ENCODE results near the gene AKR1D1.
"Not testable (repeated sequence)": the region's sequence is repeated elsewhere in the genome, so short reads cannot be mapped to it uniquely, and the experiment has no call there.

Gene AKR1D1

DNA sequence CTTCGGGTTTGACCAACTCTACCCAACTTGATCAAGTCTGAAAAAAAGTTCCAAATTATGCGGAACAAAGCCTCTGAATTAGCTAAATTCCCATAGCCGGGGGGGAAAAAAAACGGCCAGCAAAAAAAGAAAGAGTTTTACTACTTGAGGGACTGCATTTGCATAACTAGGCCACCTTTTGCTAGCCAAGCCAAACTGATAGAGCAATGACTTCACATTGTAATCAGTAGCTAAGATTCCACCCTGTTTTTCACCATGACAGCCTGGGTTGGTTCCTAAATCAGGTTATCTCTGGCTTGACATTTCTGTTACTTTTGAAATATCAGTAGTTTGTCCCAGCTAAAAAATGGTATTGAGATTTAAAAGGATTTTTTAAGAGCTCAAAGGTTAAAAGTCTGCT lies 43.0 kb upstream of the AKR1D1 start:
- H3K4me3 ChIP-seq (ENCODE audit: low read length), result no peak overlapping the region
- TF ChIP-seq, protein P1, sequence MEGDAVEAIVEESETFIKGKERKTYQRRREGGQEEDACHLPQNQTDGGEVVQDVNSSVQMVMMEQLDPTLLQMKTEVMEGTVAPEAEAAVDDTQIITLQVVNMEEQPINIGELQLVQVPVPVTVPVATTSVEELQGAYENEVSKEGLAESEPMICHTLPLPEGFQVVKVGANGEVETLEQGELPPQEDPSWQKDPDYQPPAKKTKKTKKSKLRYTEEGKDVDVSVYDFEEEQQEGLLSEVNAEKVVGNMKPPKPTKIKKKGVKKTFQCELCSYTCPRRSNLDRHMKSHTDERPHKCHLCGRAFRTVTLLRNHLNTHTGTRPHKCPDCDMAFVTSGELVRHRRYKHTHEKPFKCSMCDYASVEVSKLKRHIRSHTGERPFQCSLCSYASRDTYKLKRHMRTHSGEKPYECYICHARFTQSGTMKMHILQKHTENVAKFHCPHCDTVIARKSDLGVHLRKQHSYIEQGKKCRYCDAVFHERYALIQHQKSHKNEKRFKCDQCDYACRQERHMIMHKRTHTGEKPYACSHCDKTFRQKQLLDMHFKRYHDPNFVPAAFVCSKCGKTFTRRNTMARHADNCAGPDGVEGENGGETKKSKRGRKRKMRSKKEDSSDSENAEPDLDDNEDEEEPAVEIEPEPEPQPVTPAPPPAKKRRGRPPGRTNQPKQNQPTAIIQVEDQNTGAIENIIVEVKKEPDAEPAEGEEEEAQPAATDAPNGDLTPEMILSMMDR (conservative IDR thresholded peaks at IDR 0.05; ENCODE audit: low read length), result no peak
- no peak for DNase-seq (ENCODE audit: low read depth)

DNA sequence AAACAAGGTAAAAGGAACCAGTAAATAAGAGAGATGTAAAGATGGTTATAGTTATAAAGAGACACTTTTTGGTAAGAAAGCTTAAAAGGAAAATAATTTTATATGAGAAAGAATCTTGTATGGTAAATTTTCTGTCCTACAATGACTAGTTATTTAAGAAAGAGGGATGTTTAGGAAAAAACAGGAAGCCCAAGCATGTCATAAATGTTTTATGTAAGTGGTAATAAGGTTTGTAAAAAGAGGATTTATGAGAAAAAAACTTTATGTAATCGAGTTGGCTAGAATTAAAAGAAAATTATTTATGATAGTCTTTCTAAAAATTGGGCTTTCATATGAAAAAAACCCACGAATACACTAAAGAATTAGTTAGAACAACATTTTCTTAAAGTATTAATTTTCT lies 40.1 kb upstream of the AKR1D1 start:
- TF ChIP-seq, protein P1 (conservative IDR thresholded peaks at IDR 0.05; ENCODE audit: low read length), result no peak
- DNase-seq (ENCODE audit: low read depth), result no peak
- no peak overlapping the region for H3K4me3 ChIP-seq (ENCODE audit: low read length)

DNA sequence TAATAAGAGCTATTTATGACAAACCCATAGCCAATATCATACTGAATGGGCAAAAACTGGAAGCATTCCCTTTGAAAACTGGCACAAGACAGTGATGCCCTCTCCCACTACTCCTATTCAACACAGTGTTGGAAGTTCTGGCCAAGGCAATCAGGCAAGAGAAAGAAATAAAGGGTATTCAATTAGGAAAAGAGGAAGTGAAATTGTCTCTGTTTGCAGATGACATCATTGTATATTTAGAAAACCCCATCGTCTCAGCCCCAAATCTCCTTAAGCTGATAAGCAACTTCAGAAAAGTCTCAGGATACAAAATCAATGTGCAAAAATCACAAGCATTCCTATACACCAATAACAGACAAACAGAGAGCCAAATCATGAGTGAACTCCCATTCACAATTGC lies 36.2 kb upstream of the AKR1D1 start:
- DNase-seq (ENCODE audit: low read depth); H3K4me3 ChIP-seq (ENCODE audit: low read length): not testable (repeated sequence)

DNA sequence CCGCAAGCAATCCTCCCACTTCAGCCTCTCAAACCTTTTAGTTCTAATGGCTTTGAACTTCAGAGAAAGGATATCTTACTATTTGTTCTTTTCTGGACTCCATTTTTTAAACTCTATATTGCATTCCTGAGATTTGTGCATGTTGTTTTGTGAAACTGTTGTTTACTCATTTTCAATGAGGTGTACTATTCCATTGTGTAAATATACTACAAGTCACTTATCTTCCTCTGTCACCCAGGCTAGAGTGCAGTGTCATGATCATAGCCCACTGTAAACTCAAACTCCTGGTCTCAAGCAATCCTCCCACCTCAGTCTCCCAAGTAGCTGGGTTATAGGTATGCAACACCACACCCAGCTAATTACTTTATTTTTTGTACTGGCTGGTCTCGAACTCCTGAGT lies 31.4 kb upstream of the AKR1D1 start:
- TF ChIP-seq, protein P1 (conservative IDR thresholded peaks at IDR 0.05; ENCODE audit: low read length), result no peak
- no peak for DNase-seq (ENCODE audit: low read depth)
- no peak overlapping the region for H3K4me3 ChIP-seq (ENCODE audit: low read length)

DNA sequence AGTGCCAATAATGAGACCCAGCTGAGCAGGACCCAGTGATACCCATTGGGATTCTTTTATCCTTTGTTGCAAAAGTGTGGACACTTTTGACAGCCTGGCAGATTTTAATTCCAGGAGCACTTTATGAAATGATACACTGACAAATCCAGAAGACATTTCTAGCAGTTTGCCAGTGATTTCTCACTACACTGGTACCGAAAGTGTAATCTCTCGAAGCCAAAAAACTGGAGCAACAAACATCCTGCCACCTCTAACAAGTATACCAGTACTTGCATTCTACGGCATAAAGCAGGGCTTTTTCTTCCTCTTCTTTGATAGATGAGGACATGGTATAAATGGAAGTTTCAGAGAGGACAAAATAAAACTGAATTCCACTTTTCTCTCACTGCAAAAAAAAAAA lies 28.4 kb upstream of the AKR1D1 start:
- no peak overlapping the region for H3K4me3 ChIP-seq (ENCODE audit: low read length)
- TF ChIP-seq, protein P1 (conservative IDR thresholded peaks at IDR 0.05; ENCODE audit: low read length), result no peak
- no peak for DNase-seq (ENCODE audit: low read depth)

DNA sequence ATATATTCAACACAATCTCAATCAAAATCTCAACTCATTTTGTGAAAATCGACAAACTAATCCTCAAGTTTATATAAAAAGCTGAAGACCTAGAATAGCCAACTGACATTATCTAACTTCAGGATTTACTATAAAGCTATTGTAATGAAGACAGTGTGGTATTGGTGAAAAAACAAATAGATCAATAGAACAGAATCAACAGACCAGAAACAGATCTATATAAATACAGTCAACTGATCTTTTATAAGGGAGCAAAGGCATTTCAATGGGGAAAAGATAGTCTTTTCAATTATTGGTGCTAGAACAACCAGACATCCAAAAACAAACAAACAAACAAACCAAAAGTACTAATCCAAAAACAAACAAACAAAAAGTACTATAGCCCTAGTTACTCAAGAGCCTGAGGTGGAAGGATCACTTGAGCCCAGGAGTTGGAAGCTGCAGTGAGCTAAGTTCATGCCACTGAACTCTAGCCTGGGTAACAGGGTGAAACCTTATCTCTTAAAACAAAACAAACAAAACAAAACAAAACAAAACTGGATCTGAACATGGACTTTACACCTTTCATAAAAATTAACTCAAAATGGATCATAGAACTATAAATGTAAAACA lies 26.6 kb upstream of the AKR1D1 start:
- H3K4me3 ChIP-seq (ENCODE audit: low read length), result no peak overlapping the region
- TF ChIP-seq, protein P1 (conservative IDR thresholded peaks at IDR 0.05; ENCODE audit: low read length), result no peak
- no peak for DNase-seq (ENCODE audit: low read depth)

DNA sequence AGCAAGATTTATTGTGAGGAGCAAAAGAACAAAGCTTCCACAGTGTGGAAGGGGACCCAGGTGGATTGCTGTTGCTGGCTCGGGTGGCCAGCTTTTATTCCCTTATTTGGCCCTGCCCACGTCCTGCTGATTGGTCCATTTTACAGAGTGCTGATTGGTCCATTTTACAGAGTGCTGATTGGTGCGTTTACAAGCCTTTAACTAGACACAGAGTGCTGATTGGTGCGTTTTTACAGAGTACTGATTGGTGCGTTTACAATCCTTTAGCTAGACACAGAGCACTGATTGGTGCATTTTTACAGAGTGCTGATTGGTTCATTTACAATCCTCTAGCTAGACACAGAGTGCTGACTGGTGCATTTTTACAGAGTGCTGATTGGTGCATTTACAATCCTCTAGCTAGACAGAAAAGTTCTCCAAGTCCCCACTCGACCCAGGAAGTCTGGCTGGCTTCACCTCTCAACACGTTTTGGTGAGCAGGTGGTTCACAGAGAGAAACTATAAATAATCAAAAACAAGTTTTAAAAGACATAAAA lies 24.5 kb upstream of the AKR1D1 start:
- not testable (repeated sequence) for DNase-seq (ENCODE audit: low read depth); H3K4me3 ChIP-seq (ENCODE audit: low read length)

DNA sequence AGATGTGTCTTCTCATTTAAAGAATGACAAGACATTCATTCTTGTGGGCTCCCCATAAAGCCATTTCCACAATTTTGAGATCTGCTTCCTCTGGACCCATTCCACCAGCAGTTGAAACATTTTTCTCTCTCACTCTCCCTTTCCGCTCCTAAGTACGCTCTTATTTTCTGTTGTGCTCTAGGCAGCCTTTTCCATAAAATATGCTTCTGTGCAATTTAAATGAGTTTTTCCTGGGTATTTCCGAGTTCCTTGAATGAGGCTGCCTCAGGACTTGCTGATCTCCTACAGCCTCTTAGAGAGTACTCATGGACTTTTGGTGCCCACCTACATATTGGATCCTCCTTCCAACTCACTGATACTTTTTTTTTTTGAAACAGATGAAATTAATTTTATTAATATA lies 23.6 kb upstream of the AKR1D1 start:
- TF ChIP-seq, protein P1 (conservative IDR thresholded peaks at IDR 0.05; ENCODE audit: low read length), result no peak
- H3K4me3 ChIP-seq (ENCODE audit: low read length), result no peak overlapping the region
- DNase-seq (ENCODE audit: low read depth), result no peak

DNA sequence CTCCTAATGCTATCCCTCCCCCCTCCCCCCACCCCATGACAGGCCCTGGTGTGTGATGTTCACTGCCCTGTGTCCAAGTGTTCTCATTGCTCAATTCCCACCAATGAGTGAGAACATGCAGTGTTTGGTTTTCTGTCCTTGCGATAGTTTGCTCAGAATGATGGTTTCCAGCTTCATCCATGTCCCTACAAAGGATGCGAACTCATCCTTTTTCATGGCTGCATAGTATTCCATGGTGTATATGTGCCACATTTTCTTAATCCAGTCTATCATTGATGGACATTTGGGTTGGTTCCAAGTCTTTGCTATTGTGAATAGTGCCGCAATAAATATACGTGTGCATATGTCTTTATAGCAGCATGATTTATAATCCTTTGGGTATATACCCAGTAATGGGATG lies 20.6 kb upstream of the AKR1D1 start:
- not testable (repeated sequence) for H3K4me3 ChIP-seq (ENCODE audit: low read length); DNase-seq (ENCODE audit: low read depth)
